NCI-H2107 treated with DMSO at 0.1 percent for 48 hours (cell line): ENCODE measurements around the gene SCAF4.
"Not testable (repeated sequence)": the region's sequence is repeated elsewhere in the genome, so short reads cannot be mapped to it uniquely, and the experiment has no call there.

Experiments used
- DNase-seq: peaks from one replicate; lab custom pipeline; 2025; ENCODE audit not compliant: unreplicated experiment; lab: John Stamatoyannopoulos, UW

The SCAF4 gene

DNA sequence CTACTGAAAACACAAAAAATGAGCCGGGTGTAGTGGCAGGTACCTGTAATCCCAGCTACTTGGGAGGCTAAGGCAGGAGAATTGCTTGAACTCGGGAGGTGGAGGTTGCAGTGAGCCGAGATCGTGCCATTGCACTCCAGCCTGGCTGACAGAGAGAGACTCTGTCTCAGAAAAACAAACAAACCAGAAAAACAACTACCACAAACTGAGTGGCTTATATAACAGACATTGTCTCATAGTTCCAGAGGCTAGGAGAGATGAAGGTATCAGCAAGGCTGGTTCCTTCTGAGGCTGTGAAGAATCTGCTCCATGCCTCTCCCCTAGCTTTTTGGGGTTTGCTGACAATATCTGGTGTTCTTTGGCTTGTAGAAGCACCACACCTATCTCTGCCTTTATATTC is 80.4 kb downstream of the SCAF4 start:
- not testable (repeated sequence) for DNase-seq

DNA sequence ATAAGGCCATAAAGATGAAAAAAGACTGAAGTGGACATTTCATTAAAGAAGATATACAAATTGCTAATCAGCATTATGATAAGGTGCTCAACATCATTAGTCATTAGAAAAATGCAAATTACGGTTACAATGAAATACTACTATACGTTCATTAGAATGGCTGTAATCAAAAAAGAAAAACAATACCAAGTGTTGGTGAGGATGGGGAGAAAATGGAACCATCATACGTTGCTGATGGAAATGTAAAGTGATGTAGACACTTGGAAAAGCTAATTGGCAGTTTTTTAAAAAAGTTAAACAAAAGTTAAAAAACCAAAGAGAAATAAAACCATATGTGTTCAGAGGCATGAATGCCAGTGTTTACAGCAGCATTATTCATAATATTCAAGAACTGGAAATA is 81.0 kb downstream of the SCAF4 start:
- no peak for DNase-seq

DNA sequence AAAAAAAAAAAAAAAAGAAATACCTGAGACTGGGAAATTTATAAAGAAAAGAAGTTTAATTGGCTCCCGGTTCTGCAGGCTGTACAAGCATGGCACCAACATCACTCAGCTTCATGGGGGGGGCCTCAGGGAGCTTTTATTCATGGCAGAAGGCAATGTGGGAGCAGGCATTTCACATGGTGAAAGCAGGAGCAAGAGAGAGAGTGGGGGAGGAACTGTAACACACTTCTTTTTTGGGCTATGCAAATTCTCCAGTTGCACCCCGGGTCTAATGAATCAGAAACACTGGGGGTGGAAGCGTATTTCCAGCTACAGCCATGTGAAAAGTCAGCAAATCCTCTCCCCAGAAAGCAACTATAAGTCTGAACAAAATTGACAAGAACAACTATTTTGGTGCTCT is 84.3 kb downstream of the SCAF4 start:
- no peak for DNase-seq

DNA sequence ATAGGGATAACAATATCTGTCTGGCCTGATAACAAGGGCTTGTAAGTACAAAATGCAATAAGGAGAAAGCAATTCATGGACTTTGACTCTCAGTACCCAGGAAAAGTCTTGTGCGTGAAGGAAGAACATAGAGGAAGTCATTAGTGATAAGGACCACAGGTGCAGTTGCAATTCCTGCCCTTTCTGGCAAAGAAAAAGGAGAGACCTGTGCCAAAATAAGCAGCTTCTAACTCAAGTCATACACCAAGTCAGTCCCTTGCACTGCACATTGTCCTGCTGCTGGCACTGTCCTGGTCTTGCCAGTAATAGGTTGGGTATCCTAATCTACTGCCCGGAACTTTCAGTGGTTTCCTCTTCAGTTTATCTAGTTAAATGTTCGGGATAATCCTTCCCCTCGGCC is 87.3 kb downstream of the SCAF4 start:
- DNase-seq: no peak

DNA sequence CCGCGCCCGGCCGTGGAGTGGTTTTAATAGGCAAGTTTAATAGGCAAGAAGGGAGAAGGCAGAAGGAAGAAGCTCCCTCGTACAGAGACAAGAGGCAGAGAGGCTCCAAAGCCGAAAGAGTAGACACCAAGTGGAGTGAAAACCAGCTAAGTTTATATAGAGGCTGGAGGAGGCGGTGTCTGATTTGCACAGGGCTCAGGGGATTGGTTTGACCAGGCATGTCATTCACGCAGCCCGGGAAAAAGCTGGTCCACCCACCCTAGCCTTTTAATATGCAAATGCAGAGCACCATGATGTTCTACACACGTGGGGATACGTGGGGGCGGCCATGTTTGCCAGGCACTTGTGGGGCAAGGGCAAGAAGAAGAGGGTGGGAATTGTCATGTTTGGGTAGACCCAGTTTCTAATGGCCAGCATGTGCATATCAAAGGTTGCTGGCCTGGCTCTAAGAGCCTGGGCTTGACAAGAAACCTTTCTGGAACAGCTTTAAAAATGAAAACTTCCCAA is 90.4 kb downstream of the SCAF4 start:
- DNase-seq: no peak

DNA sequence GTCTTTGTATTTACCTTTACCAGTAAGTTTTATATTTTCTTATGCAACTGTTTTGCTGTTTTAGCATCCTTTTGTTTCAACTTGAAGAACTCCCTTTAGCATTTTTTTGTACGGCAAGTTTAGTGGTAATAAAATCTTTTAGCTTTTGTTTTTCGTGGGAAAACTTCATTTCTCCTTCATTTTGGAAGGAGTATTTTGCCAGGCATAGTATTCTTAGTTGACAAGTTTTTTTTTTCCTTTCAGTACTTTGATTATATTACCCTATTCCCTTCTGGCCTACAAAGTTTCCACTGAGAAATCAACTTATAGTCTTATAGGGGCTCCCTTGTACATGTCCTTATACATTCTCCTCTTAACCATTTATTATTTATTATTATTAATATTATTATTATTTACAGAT is 95.0 kb downstream of the SCAF4 start:
- no peak for DNase-seq

DNA sequence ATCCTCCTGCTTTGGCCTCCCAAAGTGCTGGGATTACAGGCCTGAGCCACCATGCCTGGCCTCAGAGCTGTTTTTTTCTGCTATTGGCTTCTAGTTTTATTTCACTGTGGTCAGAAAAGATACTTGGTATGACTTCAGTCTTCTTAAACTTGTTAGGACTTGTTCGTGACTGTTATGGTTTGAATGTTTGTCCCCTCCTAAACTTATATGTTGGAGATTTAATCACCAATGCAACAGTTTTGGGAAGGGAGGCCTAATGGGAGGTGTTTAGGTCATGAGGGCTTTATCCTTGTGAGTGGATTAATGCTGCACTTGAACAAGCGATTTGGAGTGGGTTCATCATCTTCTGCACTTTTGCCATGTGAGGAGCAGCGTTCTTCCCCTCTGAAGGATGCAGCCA is 96.9 kb downstream of the SCAF4 start:
- DNase-seq: no peak

DNA sequence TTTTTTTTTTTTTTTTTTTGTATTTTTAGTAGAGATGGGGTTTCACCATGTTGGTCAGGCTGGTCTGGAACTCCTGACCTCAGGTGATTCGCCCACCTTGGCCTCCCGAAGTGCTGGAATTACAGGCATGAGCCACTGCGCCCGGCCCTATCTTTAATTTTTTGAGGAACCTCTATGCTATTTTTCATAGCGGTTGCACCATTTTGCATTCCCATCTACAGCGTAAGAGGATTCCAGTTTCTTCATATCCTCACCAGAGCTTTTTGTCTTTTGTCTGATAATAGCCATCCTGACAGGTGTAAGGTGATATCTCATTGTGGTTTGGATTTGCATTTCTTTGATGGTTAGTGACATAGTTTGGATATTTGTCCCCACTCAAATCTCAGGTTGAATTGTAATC is 100.0 kb downstream of the SCAF4 start:
- DNase-seq: not testable (repeated sequence)

DNA sequence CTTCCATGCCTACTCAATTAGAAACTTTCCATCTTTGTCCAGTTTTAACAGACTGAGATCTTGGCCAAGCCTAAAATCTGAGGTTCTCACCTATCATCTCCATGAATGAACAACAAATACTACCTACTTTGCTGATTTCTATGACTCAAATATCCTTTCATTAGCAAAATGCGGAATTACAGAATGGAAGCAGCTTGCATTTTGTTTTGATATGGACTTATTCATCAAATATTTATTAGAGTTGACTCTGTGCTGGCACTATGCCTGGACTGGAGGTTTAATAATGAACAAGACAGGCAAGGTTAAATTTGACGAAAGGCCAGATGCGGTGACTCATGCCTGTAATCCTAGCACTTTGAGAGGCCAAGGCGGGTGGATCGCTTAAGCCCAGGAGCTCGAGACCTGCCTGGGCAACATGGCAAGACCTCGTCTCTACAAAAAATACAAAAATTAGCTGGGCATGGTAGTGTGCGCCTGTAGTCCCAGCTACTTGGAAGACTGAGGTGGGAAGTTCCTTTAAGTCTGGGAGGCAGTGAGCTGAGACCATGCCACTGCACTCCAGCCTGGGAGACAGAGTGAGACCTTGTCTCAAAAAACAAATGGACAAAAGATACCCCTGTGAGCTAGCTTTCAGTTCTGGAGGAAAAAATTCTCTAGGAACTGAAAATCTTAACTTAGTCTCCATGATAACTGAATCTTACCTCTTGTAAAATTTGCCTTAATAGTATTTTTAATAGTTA is 101.8 kb downstream of the SCAF4 start:
- DNase-seq: no peak

DNA sequence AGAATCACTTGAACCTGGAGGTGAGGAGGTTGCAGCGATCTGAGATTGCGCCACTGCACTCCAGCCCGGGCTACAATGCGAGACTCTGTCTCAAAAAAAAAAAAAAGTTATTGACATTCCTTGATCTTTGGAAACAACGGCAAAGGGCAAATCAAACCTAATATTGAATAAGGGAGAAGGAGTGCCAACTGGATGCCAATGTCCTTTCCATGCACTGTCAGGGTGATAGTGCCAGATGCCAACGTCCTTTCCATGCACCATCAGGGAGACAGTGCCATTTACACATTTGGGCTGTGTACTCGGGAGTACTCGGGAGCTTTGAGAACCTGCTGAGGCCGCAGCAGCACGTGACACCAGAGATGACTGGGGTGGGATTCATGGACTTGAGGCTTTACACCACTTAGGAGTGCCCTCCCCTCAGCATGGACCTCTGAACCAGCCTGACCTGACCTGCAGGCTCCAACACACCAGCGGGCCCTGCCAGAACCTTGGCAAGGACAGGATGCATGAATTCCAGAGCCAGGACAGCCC is 106.9 kb downstream of the SCAF4 start:
- DNase-seq: no peak

DNA sequence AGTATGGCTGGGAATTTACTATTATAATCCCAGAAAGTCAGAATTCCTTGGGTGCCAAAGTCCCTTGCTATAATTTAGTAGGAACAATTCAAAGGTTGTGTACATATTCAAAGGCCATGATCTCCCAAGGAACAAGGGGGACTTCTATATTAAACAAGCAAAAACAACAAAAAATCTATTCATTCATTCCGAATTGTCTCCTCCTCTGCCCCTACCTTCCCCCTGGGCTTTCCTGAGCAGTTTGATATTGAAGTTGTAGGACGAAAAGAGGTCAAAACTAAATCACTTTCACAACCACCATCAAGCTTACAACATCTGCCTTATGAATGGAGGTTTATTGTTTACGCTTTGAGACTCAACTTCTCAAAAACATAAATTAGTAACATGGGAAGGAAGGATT is 107.7 kb downstream of the SCAF4 start:
- DNase-seq: no peak

DNA sequence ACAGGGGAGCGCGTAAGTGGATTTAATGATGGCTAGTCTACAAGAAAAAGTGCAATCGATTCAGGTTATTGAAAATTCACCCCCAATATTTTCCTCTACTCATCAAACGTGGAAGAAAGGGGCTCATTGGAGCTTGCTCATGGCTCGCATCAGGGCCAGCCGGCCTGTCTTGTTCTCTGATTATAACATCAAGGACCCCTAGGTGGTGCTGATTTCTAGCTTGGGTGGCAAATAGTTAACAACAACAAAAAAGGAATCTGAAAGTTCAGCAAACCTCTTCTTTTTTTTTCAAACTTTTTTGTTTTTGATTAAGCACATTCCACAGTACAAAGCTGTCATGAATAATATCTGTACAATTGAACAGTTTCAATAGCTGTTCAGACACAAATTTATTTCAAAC is 108.3 kb downstream of the SCAF4 start:
- DNase-seq: no peak

DNA sequence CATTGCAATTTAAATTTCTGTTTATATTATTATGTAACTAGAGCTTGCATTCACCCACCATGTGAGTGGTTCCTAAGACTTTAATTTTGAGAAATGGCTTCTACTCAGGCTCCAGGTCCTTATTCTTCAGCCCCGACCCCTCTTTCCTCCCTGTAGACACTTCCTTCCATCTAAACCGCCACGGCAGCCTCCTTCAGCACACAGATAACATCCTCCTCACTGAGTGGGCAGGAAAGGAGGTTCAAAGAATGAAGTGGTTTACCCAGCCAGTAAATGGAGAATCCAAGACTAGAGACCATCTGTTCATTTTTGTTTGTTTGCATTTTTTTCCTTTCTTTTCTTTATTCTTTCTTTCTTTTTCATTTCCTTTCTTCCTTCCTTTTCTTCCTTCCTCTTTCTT is 109.5 kb downstream of the SCAF4 start:
- DNase-seq: no peak
